ENCODE data around the gene ULBP3. TPM values are rescaled to one million over a fixed set of nuclear protein-coding genes. Genes with fewer than 3 reads are reported as not detected.

Gene ULBP3
- total and polyA plus RNA-seq, 2 of the 13 experiments (the other 11 are each of a cell fraction or from before 2014, with no cell fraction given), result 0.42 to 0.48 TPM

DNA sequence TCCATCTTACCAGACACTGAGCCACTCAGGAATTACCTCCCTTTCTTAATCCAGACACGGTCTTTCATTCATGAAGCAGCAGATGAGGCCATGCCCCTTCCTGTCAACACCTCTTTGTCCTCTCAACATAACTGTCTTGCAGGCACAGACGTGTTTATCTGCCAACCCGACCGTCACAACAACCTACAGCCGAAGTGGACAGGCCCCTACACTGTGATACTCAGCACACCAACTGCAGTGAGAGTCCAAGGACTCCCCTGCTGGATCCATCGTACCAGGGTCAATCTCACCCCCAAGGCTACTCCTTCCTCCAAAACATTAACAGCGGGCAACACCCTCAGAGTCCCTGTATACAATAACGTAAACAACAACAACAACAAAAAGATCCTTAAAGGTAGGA is 30.6 kb upstream of the ULBP3 start:
- Histone ChIP-seq H3K9ac (ENCODE audit: insufficient read depth, low read depth, low read length) (no peak overlapping the region), H3K27ac (ENCODE audit: extremely low read length, insufficient read depth, low read length) (no peak overlapping the region), H3K4me1 (ENCODE audit: insufficient read depth, low read length) (no peaks in the 10 kb centered on the region), H2AFZ (ENCODE audit: low read length) (no peak overlapping the region), H3K4me2 (ENCODE audit: low read depth, low read length) (no peak overlapping the region), H3K27me3 (ENCODE audit: control insufficient read depth in 1 of 2, insufficient read depth in 2 of 2, low read length in 2 of 2) (peaks cover 2 to 59% of the 10 kb centered on the region in 2 experiments), H3K9me3 (ENCODE audit: low read length) (no peaks in the 10 kb centered on the region), H3K79me2 (ENCODE audit: insufficient read depth, low read length) (no peaks in the 10 kb centered on the region), H3K36me3 (replicated peaks in 1 of 2; ENCODE audit: control insufficient read depth in 1 of 2, insufficient read depth in 2 of 2, low read length in 2 of 2) (no peaks in the 10 kb centered on the region), H4K20me1 (ENCODE audit: insufficient read depth, low read length) (no peaks in the 10 kb centered on the region), H3K4me3 (replicated peaks in 1 of 3; ENCODE audit: insufficient read depth in 1 of 3, low read depth in 2 of 3, low read length in 3 of 3) (no peak overlapping the region)
- ChIA-PET POLR2A (no interaction called here), CTCF (ENCODE audit: low intra/inter-chr PET ratio, low total read pairs) (no interaction called here)
- DNase-seq (ENCODE audit: low spot score), result no peak
- no peak for TF ChIP-seq KLF15 (CRISPR knock-in tag; IDR thresholded peaks at IDR 0.05; ENCODE audit: borderline replicate concordance)
- WGBS (ENCODE audit: low lambda C conversion rate), result 43% methylated on average over 8 of the region's 8 CpGs
- BruUV-seq (replicated peaks), result no TSS peak
- ATAC-seq, result no peak
- FAIRE-seq, result no peak
- intact Hi-C loops (cut with micrococcal nuclease; ENCODE audit: unreplicated experiment) (no loop called here), in situ Hi-C loops (cut with HindIII; ENCODE audit: extremely low pct_ligation_motif_present, low pct_unique_long_range_greater_than_20kb) (no loop called here)

DNA sequence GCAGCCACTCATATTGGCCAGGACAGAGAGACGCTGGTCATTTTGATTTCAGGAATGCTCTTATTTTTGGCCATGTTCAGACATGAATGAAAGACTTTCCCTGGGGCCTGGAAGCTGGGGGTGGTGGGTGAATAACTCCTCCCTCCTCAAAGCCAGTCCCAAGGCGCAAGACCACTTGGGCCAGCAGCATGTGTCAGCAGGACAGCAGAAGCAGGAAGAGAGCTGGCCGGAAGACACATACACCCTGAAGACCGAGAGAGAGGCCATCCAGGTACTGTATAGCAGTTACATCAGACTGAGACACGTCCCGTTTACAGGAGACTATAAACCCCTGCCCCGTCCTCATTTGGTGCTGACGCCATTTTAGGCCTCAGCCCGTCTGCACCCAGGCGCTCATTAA is 29.2 kb upstream of the ULBP3 start:
- H2AFZ ChIP-seq (ENCODE audit: low read length), result no peak overlapping the region
- CTCF ChIA-PET (ENCODE audit: low intra/inter-chr PET ratio, low total read pairs), result no interaction called here
- H3K27ac ChIP-seq (ENCODE audit: extremely low read length, insufficient read depth, low read length), result no peak overlapping the region
- FAIRE-seq (no peak), ATAC-seq (no peak), DNase-seq (ENCODE audit: low spot score) (no peak)
- no peaks in the 10 kb centered on the region for H3K36me3 ChIP-seq (replicated peaks in 1 of 2; ENCODE audit: control insufficient read depth in 1 of 2, insufficient read depth in 2 of 2, low read length in 2 of 2)
- H3K9me3 ChIP-seq (ENCODE audit: low read length), result no peaks in the 10 kb centered on the region
- no peaks in the 10 kb centered on the region for H4K20me1 ChIP-seq (ENCODE audit: insufficient read depth, low read length)
- 78% methylated on average over 2 of the region's 10 CpGs for WGBS (ENCODE audit: low lambda C conversion rate)
- BruUV-seq (replicated peaks), result no TSS peak
- H3K79me2 ChIP-seq (ENCODE audit: insufficient read depth, low read length), result no peaks in the 10 kb centered on the region
- no peak overlapping the region for H3K9ac ChIP-seq (ENCODE audit: insufficient read depth, low read depth, low read length)
- H3K27me3 ChIP-seq (ENCODE audit: control insufficient read depth in 1 of 2, insufficient read depth in 2 of 2, low read length in 2 of 2), result peaks cover 5 to 60% of the 10 kb centered on the region in 2 experiments
- H3K4me3 ChIP-seq (replicated peaks in 1 of 3; ENCODE audit: insufficient read depth in 1 of 3, low read depth in 2 of 3, low read length in 3 of 3), result no peak overlapping the region
- in situ Hi-C loops (cut with HindIII; ENCODE audit: extremely low pct_ligation_motif_present, low pct_unique_long_range_greater_than_20kb), result no loop called here
- H3K4me2 ChIP-seq (ENCODE audit: low read depth, low read length), result no peak overlapping the region
- H3K4me1 ChIP-seq (ENCODE audit: insufficient read depth, low read length), result no peaks in the 10 kb centered on the region
- TF ChIP-seq KLF11 (CRISPR knock-in tag; IDR thresholded peaks at IDR 0.05) (no peak), POLR2AphosphoS2 (IDR thresholded peaks at IDR 0.05; ENCODE audit: low read depth, low read length) (no peak), NPAS2 (CRISPR knock-in tag; IDR thresholded peaks at IDR 0.05; ENCODE audit: borderline replicate concordance) (no peak)
- POLR2A ChIA-PET, result no interaction called here
- intact Hi-C loops (cut with micrococcal nuclease; ENCODE audit: unreplicated experiment), result no loop called here
